ENCODE measurements around the gene ARAP1.
A peak's percentile ranks its signal among the peaks of the same experiment; 100 is the strongest.

ARAP1 gene

DNA sequence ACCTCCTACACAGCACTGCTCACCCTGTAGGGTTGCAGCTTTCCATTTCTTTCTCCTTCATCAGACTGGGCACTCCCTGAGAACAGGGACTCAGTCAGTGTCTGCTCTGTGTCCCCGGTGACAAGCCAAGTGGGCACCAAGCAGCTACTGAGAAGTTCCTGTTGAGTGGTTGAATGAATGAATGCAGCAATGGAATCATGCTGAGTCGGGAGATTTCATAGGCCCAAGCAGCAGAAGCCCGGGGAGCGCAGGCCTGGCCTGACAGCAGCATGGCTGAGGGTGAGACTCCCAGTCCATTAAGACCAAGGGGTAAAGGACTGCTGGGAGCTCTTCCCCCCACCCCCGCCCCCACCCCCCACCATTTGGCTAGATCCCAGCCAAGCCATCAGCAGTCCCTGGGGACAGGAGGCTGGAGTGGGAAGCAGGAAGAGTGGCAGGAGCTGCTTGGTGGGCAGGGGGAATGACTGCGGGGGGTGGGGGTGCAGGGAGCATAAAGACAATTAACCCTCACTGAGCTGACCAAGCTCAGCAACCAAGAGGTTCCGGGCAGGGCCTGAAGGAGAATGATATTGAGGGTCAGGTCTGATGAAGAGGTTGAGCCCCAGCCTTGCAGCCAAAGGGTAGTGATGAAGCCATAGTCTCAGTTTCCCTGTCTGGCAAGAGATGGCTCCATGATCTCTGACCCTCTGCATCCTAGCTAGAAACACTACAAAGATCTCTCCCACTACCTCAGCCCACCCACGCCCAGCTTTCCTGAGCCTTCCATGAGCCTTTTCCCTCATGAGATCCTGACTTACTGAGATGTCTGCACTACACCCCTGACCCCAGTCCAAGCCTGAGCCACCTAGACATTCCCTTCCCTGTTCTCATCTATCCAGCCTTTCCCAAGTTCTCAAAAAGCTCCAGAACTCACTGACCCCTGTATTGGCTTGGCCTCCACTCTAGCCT is 80.8 kb downstream of the ARAP1 start:
- in situ Hi-C loops (cut with HindIII; ENCODE audit: low pct_unique_long_range_greater_than_20kb, low sequenced_read_pairs), result no loop called here
- no peak for TF ChIP-seq JUND (IDR thresholded peaks at IDR 0.05; ENCODE audit: low read depth)
- no peak for DNase-seq (ENCODE audit: low read depth in 1 of 2, low spot score in 1 of 2)

DNA sequence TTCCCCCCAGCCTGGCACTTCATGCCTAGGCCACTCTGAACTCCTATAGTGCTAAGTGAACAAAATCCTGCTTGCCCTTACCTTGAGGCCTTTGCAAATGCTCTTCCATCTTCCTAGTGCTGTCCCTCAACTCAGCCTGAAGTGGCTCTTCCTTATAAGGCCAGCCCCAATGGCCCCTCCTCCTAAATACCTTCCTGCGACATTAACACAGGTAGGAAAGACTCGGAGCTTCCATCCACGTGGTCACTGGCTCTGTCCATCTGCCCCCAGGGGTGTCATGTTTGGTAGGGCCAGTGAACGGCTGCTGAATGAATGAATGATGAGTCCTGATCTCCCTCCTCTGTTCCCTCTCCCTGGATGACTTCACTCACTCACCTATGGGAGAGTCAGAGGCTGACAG is 82.2 kb downstream of the ARAP1 start:
- peak in 1 of 2 experiments; percentile 55 for DNase-seq (ENCODE audit: low read depth in 1 of 2, low spot score in 1 of 2)
- TF ChIP-seq JUND (IDR thresholded peaks at IDR 0.05; ENCODE audit: low read depth), result no peak
- in situ Hi-C loops (cut with HindIII; ENCODE audit: low pct_unique_long_range_greater_than_20kb, low sequenced_read_pairs), result no loop called here

DNA sequence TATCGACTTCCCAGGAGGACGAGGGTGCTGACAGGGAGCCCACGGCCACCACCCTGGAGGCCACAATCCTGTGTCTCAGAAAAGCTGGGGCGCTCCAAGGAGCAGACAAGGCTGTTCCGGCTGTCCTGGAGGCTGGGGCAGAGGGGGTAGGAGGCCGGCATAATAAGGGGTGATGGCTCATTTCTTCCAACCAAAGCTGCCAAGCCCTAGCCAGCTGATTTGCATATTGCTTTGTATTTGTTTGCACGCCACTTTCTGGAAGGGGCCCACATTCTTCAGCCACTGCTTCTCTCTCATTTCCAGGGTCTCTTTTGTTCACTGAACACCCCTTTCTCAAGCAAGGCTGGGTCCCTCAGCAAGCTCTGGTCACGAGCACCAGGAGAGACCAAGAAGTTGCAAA is 82.7 kb downstream of the ARAP1 start:
- in situ Hi-C loops (cut with HindIII; ENCODE audit: low pct_unique_long_range_greater_than_20kb, low sequenced_read_pairs), result no loop called here
- no peak for TF ChIP-seq JUND (IDR thresholded peaks at IDR 0.05; ENCODE audit: low read depth)
- no peak for DNase-seq (ENCODE audit: low read depth in 1 of 2, low spot score in 1 of 2)

DNA sequence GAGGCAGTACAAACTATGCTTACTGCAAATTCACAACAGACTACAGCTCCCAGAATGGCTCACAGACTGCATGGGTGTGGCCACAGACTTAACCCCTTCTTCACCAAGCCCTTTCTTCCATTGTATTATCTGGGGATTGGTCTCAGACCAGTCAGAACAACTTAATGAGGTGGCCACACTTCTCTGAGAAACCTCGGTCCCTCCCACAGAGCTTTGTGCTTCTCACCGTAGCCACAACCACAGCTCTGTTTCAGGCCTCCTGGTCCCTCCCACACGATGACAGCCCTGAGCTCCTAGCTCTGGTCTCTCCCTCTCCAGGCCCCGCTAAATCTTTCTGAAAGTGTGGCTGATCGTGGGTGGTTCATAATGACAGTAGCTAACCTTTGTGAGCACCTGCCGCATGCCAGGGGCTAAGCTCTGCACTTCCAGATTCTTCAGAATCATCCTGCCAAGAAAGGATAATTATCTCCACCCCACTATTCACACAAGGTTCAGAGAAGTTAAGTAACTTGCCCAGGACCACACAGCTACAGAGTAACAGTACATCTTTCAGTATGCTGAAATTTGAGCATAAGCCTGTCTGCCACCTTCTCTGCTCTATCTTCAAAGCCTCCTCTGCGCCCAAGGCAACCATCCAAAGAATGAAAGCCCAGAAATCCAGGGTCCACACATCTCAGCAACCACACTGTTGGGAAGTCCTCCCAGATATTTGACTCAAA is 83.4 kb downstream of the ARAP1 start:
- in situ Hi-C loops (cut with HindIII; ENCODE audit: low pct_unique_long_range_greater_than_20kb, low sequenced_read_pairs), result no loop called here
- no peak for DNase-seq (ENCODE audit: low read depth in 1 of 2, low spot score in 1 of 2)
- no peak for TF ChIP-seq JUND (IDR thresholded peaks at IDR 0.05; ENCODE audit: low read depth)

DNA sequence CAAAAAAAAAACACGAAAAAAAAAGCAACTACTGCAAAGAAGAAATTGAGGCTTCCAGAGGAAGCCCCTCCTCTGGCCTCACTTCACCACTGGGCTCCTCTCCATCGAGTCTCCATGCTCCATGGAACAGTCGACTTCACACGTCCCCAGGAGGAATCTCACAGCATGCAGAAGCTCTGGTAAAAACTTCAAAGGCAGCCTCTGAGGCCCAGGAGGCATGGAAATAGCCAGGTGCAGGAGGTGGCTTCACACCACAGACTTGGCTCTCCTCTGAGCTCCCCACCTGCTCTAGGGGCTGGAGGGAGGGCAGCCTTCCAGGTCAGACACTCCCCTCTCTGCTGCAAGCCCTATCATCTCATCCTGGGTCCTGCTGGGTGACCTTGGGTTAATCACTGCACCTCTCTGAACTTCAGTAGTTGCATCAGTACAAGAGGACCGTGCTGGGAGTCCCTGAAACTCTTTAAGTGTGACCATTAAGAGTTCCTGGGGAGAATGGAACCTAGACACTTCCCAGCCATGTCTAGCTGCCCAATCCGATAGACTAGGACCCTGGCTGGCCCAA is 86.2 kb downstream of the ARAP1 start:
- no peak for TF ChIP-seq JUND (IDR thresholded peaks at IDR 0.05; ENCODE audit: low read depth)
- DNase-seq (ENCODE audit: low read depth in 1 of 2, low spot score in 1 of 2), result no peak
- in situ Hi-C loops (cut with HindIII; ENCODE audit: low pct_unique_long_range_greater_than_20kb, low sequenced_read_pairs), result no loop called here

DNA sequence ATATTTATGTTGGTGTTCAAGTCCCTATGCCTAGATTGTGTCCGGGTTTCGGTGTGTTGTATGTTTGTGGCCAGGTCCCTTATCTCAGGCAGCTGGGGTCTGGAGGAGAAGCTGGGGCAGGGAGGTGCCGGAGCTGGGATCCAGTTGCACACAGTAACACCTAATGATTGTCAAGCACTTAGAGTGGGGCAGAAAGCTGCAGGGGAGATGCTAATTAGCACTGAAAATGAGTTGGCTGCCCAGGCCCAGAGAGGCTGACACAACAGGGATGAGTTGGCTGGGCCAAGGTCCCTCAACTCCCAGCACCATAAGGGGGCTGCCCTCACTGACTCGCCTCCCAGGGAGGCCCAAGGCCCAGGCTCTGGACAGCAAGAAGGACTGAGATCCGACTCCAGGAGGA is 90.2 kb downstream of the ARAP1 start:
- no peak for DNase-seq (ENCODE audit: low read depth in 1 of 2, low spot score in 1 of 2)
- no peak for TF ChIP-seq JUND (IDR thresholded peaks at IDR 0.05; ENCODE audit: low read depth)
- in situ Hi-C loops (cut with HindIII; ENCODE audit: low pct_unique_long_range_greater_than_20kb, low sequenced_read_pairs), result no loop called here

DNA sequence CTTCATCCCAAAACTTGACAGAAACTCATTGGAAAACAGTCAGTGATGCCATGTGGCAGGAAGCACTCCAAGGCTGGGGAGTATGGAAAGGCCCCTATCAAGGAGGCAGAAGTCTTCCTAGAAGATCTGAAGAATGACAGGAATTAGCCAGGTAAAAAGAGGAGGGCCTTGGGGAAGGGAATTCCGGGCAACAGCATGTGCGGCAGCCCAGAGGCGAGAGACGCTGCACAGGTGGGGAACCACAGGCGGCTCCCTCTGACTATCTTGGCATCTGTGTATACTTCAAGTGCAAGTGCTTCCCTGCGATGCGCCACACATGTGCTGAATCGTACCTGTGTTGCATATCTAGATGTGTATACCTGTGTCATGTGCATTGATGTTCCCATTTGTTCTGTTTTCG is 90.7 kb downstream of the ARAP1 start:
- DNase-seq (ENCODE audit: low read depth in 1 of 2, low spot score in 1 of 2), result no peak
- no peak for TF ChIP-seq JUND (IDR thresholded peaks at IDR 0.05; ENCODE audit: low read depth)
- in situ Hi-C loops (cut with HindIII; ENCODE audit: low pct_unique_long_range_greater_than_20kb, low sequenced_read_pairs), result no loop called here

DNA sequence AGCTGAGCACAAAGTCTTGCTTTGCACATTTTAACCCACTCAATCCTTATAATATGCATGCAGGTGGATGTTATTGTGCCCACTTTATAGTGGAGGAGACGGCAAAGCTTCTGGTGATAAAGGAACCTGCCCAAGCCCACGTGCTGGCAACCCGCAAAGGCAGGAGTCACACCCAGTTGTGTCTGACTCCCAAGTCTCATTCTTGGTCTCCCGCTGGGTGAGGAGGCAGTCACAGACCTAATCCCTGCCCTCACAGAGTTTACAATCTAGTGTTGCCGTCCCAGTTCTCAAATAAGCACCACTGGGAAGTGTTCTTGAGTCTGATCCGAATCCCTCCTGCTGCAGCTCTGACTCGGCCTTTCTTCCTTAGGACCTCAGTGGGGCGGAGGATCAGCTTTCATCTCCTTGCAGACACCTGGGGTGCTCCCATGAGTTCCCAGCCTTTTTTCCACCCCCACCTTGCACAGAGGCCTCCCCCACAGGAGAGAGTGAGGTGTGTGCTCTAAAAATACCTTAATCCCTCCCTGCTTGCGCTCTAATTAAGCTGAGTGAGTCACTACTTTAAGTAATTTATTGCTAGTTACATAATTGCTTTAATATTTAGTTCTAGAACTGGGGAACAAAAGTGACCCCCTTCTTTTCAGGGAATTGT is 93.1 kb downstream of the ARAP1 start:
- in situ Hi-C loops (cut with HindIII; ENCODE audit: low pct_unique_long_range_greater_than_20kb, low sequenced_read_pairs), result no loop called here
- no peak for DNase-seq (ENCODE audit: low read depth in 1 of 2, low spot score in 1 of 2)
- no peak for TF ChIP-seq JUND (IDR thresholded peaks at IDR 0.05; ENCODE audit: low read depth)

DNA sequence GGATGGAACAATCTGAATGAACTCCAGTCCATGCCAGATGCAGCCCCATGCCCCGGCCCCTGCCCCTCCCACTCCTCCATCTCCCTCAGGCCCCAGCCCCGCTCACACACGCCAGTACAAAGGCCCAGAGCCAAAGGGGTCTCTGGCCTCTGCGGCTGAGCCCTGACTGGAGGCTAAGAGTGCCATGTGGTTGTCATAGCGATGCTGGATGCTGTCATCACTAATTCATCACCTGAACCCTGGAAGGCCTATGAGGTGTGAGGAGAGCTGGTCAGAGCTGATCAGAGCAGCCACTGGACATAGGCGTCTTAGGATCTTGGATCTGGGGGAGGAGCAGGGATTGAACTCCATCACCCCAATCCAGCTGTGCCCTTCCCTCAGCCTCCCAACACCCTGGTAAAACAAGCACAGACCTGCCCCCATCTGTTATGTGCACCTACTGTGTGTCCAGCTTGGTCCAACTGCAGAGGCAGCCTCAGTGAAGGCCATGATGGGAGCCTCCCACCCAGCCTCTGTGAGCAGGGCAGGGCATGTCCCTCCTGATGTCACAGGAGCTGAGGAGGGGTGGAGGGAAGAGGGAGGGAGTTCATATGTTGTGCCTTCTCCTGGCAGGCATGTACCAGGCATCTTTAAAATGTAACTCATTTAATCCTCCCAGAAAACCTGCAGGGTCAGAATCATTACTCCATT is 94.7 kb downstream of the ARAP1 start:
- no peak for TF ChIP-seq JUND (IDR thresholded peaks at IDR 0.05; ENCODE audit: low read depth)
- DNase-seq (ENCODE audit: low read depth in 1 of 2, low spot score in 1 of 2), result no peak
- in situ Hi-C loops (cut with HindIII; ENCODE audit: low pct_unique_long_range_greater_than_20kb, low sequenced_read_pairs), result no loop called here

DNA sequence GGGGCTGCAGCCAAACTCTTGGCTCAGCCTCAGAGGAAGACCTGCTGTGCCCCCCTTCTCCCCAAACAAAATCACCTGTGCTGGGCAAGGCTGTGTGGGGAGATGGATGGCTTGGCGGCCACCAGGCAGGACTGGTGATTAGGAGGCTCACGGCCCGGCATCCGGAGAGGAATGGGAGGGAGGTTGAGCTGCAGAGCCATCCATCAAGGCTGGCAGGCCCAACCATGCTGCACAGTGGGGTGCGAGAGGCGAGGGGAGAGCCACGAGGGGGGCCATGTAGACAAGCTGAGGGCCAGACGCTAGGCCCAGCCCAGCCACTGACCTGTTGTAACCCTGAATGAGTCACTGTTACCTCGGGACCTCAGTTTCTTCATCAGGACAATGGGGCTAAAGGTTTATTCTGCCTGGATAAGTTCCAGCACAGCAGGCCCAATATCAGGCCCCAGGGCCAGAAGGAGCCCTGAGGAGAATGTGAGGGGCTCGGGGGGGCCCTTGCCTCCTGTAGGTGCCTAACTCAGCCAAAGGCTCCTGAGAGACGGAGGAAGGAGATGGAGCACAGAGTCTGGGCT is 96.2 kb downstream of the ARAP1 start:
- in situ Hi-C loops (cut with HindIII; ENCODE audit: low pct_unique_long_range_greater_than_20kb, low sequenced_read_pairs), result no loop called here
- no peak for TF ChIP-seq JUND (IDR thresholded peaks at IDR 0.05; ENCODE audit: low read depth)
- no peak for DNase-seq (ENCODE audit: low read depth in 1 of 2, low spot score in 1 of 2)

DNA sequence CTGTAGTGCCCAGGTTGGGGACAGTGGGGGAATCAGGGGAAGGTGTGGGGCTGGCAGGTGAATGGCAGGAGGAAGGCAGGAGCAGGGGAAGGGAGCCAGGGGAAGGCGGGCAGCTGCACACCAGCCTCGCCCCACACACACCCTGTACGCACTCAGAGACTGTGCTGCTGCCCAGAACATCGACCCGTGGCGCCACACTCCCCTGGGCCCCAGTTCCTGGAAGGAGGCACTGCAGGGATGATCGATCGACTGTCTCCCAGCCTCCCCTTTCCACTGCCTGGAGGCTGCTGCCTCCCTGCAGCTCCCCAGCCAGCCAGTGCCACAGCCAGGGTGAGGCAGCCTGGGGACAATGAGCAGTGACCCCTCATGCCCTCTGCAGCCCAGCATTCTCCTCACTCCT is 97.2 kb downstream of the ARAP1 start:
- no peak for DNase-seq (ENCODE audit: low read depth in 1 of 2, low spot score in 1 of 2)
- TF ChIP-seq JUND (IDR thresholded peaks at IDR 0.05; ENCODE audit: low read depth), result no peak
- in situ Hi-C loops (cut with HindIII; ENCODE audit: low pct_unique_long_range_greater_than_20kb, low sequenced_read_pairs), result no loop called here

DNA sequence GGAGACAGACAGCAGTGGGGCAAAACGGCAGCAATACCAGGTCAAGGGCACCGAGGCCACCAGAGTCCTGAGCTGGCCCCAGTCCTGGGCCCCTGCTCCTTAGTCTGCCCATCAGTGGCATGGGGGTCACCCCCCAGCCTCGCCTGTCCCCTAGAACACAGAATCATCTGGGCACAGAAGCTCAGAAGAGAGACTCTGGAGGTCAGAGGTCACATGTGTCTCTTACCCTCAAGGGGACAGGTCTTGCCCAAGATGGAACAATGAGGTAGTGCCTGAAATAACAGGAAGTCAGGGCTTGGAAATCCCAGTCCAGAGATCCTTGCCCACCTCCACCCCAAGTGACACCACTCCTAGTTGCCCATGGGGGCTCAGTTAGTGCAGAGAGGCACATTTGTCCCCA is 98.6 kb downstream of the ARAP1 start:
- DNase-seq (ENCODE audit: low read depth in 1 of 2, low spot score in 1 of 2), result no peak
- in situ Hi-C loops (cut with HindIII; ENCODE audit: low pct_unique_long_range_greater_than_20kb, low sequenced_read_pairs), result no loop called here
- TF ChIP-seq JUND (IDR thresholded peaks at IDR 0.05; ENCODE audit: low read depth), result no peak
